Epithelial cell of umbilical artery (primary cell): Measurements from ENCODE around the gene ZNF142. TPM values are rescaled to one million over a fixed set of nuclear protein-coding genes. Genes with fewer than 3 reads are reported as not detected.

Source experiments
- total RNA-seq: library from RNA; depleted of rRNA; stranded (reverse); fragments of >200 nt; gene quantifications from 2 replicates; pipeline ENCODE4 v1.2.3, GENCODE V29; 2014

The ZNF142 gene
- 3.9 and 5.6 TPM in 2 replicates for total RNA-seq

GRCh38 chr2:218659258-218659987 is at the start of gene ZNF142, which contains the start of gene BCS1L:
ZNF142 (minus strand) TSS chr2:218659623; CDS start chr2:218656429, 3,194 bp downstream.
BCS1L (plus strand) TSS chr2:218659683; CDS start chr2:218660988, 1,305 bp downstream.

GRCh38 chr2:218671654-218672566 is 12.5 kb upstream of the ZNF142 start, which contains the start of the genes RNF25 and STK36:
RNF25 (minus strand) TSS chr2:218672002; CDS start chr2:218671970, 32 bp downstream.
STK36 (plus strand) TSS chr2:218672086; CDS start chr2:218672830, 744 bp downstream.

GRCh38 chr2:218607436-218608115 is 51.8 kb downstream of the ZNF142 start, which contains the start of gene PLCD4:
PLCD4 (plus strand) TSS chr2:218607899; CDS start chr2:218615740, 7,841 bp downstream.

Other genes with a start within 250 kb of the ZNF142 start
- not detected in 2 replicates for gene VIL1, start 240.5 kb downstream of the ZNF142 start, total RNA-seq
- 5.2 and 14.1 TPM in 2 replicates for gene USP37, start 91.3 kb downstream of the ZNF142 start, total RNA-seq
- 52.3 and 54.0 TPM in 2 replicates for gene CNOT9, start 90.8 kb downstream of the ZNF142 start, total RNA-seq
- gene PLCD4, start 51.7 kb downstream of the ZNF142 start, total RNA-seq = 0.97 and 2.1 TPM in 2 replicates
- gene BCS1L, start 60 bp upstream of the ZNF142 start, total RNA-seq = 49.0 and 58.2 TPM in 2 replicates
- 32.2 and 37.4 TPM in 2 replicates for gene RNF25, start 12.4 kb upstream of the ZNF142 start, total RNA-seq
- 7.1 and 12.6 TPM in 2 replicates for gene STK36, start 12.5 kb upstream of the ZNF142 start, total RNA-seq
- 5.2 and 9.0 TPM in 2 replicates for gene TTLL4, start 51.2 kb upstream of the ZNF142 start, total RNA-seq
- gene CYP27A1, start 122.5 kb upstream of the ZNF142 start, total RNA-seq = 17.2 and 18.2 TPM in 2 replicates
- gene PRKAG3, start 172.2 kb upstream of the ZNF142 start, total RNA-seq = not detected in 2 replicates
- gene WNT6, start 200.2 kb upstream of the ZNF142 start, total RNA-seq = not detected in 2 replicates
- gene WNT10A, start 221.2 kb upstream of the ZNF142 start, total RNA-seq = not detected in 2 replicates